Activated T-cell treated with anti-CD3 and anti-CD28 coated beads for 1 hour (primary cell): ENCODE data around the gene ERMARD.
"Not testable (repeated sequence)": the region's sequence is repeated elsewhere in the genome, so short reads cannot be mapped to it uniquely, and the experiment has no call there.

ENCODE experiments used
- DNase-seq: peaks from one replicate; pipeline ENCODE4 v3.0.0-alpha.2; 2020; ENCODE audit warnings: low read depth

ERMARD gene

GRCh38 chr6:169738204-169738975 lies 13.0 kb upstream of the ERMARD start:
- no peak for DNase-seq

GRCh38 chr6:169738976-169739529 lies 12.4 kb upstream of the ERMARD start:
- no peak for DNase-seq

- no peak for DNase-seq
These were observed 10.1 kb upstream of the ERMARD start for GRCh38 chr6:169741344-169741743.

- DNase-seq, result no peak
These were observed 6.0 kb upstream of the ERMARD start for GRCh38 chr6:169745405-169745804.

GRCh38 chr6:169746556-169746955 lies 4.9 kb upstream of the ERMARD start:
- no peak for DNase-seq

DNA sequence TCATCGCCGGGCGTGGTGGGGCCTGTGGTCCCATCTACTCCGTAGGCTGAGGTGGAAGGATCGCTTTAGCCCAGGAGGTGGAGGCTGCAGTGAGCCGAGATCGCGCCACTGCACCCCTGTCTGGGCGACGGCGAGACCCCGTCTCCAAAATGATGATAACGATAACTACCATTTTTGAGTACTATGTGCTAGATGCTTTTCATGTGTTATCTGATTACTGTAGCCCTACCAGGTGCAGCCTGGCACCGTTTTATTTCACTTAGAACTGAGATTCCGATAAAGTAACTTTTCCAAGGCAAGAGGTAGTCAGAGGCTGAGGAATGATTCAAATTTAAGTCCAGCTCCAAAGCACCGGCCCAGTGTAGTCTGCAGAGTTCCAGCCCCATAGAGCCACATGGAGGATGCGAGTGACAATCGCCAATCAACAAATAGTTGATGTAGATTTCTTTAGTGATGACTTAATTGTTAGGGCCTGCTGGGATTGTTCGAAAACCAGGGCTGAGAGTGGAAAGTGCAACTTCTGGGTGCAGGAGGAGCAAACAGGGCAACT lies 727 bp downstream of the ERMARD start:
- DNase-seq, result no peak

GRCh38 chr6:169755162-169755561 lies 3.7 kb downstream of the ERMARD start:
- no peak for DNase-seq

GRCh38 chr6:169763308-169763707 lies 11.9 kb downstream of the ERMARD start:
- DNase-seq, result no peak

DNA sequence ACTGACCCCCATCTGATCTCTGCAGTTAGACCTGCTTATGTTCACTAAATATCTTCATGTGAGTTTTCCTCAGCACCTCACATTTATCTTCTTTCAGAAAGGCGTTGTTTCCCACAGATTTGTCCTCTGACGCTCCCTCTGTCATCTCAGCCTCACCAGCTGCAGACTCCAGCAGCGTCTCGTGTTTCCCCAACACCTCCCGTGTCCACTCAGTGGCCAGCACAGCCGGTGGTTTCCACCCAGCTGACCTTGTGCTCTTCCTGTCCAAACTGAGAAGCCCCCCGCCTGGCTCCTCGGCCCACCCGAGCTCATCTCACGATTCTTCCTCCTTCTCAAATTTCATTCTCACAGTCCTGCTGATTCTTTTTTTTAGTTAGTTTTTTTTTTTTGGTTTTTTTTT lies 12.5 kb downstream of the ERMARD start:
- no peak for DNase-seq

DNA sequence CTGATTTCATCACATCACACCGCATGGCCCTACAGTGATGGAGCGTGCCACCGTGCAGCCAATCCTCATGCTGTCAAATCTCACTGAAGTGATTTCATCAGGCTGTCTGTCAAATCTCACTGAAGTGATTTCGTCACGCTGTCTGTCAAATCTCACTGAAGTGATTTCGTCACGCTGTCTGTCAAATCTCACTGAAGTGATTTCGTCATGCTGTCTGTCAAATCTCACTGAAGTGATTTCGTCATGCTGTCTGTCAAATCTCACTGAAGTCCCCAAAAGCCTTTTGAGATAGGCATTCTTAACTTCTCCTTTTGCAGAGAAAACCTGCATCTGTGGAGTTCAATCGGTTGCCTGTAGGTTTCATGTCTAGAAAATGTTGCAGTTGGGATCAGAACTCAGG lies 14.4 kb downstream of the ERMARD start:
- DNase-seq, result not testable (repeated sequence)

GRCh38 chr6:169766232-169766631 lies 14.8 kb downstream of the ERMARD start:
- DNase-seq, result no peak

DNA sequence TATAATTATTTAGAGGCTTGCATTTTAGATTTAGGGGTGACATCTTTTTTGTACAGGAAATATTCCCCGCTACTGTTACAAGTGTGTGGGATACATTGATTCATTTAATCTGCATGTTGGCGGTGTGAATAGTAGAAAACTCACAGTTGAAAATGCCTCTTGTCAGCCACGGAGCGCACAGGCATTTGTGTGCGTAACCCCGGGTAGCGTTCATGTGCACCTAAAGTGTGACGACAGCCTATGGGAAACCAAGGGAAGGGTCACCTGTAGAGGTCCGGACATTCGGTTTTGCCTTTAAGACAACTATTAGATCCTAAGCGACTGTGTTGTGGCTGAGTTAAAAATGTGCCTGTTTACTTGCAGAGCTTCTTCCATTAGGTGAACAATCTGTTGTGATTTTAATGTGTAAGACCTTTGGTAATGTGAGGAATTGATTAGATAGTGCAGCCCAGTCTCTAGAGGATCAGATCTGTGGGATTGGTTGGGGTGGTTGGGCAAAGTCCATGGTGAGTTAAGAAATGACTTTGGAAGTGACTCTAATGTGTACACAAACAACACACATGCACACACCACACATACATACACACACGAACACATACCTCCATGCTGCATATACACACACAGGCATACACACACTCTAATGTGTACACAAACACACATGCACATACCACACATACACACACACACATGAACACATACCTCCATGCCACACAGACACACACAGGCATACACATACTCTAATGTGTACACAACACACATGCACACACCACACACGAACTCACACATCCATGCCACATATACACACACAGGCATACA lies 15.7 kb downstream of the ERMARD start:
- no peak for DNase-seq

- DNase-seq, result no peak
These were observed 22.9 kb downstream of the ERMARD start for GRCh38 chr6:169774347-169774746.

- DNase-seq, result no peak
These were observed 23.9 kb downstream of the ERMARD start for GRCh38 chr6:169775321-169775720.

DNA sequence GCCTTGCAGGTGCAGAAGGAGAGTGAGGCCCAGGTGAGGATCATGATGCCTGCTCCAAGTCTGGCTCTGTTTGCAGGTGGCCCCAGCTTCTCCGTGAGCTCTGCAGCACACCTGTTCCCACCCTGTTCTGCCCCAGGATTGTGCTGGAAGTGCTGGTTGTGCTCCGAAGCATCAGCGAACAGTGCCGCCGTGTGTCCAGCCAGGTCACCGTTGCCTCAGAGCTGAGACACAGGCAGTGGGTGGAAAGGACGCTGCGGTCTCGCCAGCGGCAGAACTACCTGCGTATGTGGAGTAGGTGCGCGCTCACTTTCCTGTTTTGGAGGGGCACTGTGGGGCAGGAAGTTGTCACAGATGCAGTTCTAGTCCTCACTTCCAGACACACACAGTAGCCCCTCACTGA lies 25.0 kb downstream of the ERMARD start:
- DNase-seq, result no peak

DNA sequence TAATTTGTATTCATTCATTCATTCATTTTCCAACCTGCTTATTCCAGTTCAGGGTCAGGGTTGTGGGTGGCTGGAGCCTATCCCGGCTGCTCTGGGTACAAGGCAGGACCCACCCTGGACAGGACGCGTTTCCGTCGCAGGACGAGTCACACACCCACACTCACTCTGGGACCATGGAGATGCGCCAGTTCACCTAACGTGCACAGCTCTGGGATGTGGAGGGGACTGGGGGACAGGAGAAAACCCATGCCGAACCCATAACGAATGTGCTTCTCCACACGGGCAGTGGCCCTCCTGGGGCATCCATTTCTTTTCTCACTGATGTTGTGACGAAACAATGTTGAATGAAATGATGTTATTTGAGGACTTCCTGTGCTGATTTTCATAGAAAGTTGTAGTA lies 26.5 kb downstream of the ERMARD start:
- no peak for DNase-seq

- DNase-seq, result no peak
These were observed 27.2 kb downstream of the ERMARD start for GRCh38 chr6:169778646-169779045.

DNA sequence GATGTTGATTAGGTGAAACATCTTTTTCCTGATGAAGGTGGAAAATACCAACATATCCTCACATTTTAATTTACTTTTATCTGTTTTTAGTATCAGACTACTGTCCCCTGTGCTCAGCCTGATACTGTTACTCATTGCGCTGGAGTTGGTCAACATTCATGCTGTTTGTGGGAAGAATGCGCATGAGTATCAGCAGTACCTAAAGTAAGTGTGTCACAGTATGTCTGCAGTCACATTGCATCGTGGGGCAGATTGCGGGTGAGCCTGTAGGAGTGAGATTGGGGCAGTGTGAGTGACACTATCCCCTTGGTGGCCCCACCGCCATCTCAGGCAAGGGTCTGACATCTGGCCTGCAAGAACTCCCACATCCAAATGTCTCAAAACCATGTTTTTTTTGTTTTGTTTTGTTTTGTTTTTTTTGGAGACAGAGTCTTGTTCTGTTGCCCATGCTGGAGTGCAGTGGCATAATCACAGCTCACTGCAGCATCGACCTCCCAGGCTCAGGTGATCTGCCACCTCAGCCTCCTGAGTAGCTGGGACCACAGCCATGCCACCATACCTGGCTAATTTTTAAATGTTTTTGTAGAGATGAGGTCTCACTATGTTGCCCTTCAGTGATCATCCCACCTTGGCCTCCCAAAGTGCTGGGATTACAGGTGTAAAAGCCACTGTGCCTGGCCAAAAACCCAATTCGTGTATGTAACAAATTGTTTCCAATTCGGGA lies 27.8 kb downstream of the ERMARD start:
- DNase-seq, result no peak

DNA sequence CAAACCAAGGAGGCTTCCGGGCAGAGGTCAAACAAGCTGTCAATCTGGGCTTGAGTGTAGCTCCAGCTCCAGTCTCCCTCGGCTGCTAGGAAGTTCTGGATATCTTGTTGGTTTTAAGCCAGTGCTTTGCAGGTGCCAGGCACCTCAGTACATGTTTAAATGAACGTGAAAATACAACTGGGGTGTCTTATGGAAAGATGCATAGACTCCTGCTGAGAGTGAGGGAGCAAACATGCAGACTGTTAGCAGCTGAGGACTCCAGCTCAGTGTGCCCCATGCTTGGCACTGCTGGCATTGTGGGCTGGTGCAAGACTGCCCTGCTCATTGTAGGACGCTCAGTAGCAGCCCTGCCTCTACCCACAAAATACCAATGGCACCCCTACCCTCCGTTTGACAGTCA lies 28.5 kb downstream of the ERMARD start:
- DNase-seq, result no peak

GRCh38 chr6:169780571-169781091 lies 29.2 kb downstream of the ERMARD start:
- no peak for DNase-seq

DNA sequence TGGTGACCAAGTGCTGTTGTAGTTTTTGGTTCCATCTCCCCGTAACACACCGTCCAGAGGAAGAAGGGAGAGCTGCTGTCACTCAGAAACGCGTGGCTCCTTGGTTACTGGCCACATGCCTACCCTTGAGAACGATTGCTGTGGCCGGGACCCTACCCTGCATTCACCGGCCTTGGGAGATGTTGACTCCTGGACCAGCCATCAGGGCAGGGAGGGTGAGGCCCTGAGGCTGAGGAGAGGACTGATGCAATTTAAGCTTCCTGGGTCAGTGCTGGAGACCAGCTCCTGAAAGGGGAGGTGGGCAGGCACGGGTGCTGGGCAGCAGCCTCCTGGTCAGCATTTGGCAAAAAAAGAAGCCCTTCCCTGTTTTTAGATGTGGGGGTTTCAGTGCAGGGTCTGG lies 31.5 kb downstream of the ERMARD start:
- DNase-seq, result no peak

- DNase-seq, result no peak
These were observed 32.0 kb downstream of the ERMARD start for GRCh38 chr6:169783401-169783800.
